Measurements from ENCODE around the gene CHD2. TPM values are rescaled to one million over a fixed set of nuclear protein-coding genes. Genes with fewer than 3 reads are reported as not detected.
A peak's percentile ranks its signal among the peaks of the same experiment; 100 is the strongest.
"Not testable (repeated sequence)": the region's sequence is repeated elsewhere in the genome, so short reads cannot be mapped to it uniquely, and the experiment has no call there.

CHD2 gene
- total and polyA plus RNA-seq, 8 donors, result 21.5 to 833 (median 131) TPM

DNA sequence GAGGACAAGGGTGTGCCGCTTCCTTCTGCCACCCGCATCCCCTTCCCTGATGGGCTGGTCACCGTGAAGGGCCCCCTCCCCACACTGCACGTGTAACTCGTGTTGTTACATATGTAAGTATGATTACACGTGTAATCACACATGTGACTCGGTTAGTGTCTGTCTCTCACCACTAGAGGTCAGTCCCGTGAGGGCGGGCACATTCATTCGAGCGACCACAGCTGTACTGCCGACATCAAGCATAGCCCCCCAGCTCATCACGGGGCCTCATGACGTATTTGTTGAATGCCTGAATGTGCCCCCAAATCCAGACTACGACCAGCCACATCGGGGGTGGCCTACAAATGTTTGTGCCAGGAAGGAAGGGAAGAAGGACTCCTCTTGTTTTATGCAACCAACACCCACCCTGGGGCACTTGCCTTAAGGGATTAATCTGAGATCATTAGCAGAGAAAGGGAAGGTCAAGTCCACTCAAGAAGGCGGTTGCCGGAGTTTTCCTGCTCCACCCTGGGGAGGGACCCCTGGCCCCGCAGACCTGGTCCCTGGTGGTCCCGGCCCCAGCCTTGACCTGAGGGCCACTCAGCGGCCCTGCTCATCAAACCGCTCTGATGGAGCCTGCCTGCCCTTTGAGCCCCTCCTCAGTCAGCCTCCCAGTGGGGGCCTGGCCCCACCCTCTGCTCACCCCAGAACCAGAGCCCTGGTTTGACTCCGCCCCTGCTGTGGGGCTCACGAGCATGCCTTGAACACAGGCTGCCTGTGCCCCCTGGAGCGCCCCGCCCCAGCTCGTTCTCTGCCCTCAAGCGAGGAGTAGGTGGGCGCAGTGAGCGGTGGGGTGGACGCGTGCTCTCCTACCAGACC, 136.1 kb downstream of the CHD2 start:
- no peak overlapping the region for H3K27ac ChIP-seq
- TF ChIP-seq EP300 (IDR thresholded peaks at IDR 0.05), result no peak
- TF ChIP-seq POLR2AphosphoS5 (IDR thresholded peaks at IDR 0.05), result no peak
- TF ChIP-seq, protein P1, sequence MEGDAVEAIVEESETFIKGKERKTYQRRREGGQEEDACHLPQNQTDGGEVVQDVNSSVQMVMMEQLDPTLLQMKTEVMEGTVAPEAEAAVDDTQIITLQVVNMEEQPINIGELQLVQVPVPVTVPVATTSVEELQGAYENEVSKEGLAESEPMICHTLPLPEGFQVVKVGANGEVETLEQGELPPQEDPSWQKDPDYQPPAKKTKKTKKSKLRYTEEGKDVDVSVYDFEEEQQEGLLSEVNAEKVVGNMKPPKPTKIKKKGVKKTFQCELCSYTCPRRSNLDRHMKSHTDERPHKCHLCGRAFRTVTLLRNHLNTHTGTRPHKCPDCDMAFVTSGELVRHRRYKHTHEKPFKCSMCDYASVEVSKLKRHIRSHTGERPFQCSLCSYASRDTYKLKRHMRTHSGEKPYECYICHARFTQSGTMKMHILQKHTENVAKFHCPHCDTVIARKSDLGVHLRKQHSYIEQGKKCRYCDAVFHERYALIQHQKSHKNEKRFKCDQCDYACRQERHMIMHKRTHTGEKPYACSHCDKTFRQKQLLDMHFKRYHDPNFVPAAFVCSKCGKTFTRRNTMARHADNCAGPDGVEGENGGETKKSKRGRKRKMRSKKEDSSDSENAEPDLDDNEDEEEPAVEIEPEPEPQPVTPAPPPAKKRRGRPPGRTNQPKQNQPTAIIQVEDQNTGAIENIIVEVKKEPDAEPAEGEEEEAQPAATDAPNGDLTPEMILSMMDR (IDR thresholded peaks at IDR 0.05), result peak in 5 of 7 experiments; percentile 25 to 53 (median 45)

DNA sequence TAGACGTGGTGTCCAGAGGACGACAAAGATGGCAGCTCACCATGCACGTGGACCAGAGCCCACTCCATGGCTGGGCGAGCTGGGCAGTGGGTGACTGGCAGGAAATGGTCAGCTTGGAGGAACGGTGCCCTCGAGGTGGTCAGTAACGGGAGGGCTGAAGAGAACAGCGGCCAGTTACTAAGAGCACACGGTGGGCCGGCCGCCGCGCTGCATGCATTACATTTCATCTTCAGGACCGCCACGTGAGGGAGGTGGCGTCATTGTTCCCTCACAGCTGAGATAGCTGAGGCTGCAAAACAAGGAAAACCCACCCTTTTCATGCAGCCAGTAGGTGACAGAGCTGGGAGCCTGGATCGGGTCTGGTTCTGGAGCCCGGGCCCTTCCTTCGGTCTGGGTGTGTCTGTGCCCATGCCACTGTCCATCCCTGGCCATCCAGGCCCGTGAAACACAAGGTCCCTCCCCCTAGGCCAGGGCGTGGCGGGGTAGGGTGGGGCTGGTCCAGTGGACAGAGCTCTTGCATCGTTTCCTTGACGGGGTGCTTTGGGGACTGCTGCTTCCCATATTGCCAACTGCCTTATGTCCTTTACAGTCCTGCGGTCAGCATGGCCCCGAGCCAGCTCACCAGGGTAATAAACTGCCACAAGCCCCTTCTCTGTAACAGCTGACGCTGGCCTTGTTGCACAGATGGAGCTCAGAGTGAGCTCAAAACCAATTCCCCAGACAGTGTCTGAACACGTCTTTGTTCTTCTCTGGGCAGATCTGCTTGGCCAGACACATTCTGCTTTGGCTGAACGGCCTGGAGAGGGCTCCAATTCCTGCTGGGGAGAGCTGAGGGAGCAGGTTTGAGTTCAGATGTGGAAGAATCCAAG, 137.1 kb downstream of the CHD2 start:
- peaks cover 0 to under 1% (median 0%) of the 10 kb centered on the region in 4 donors for H3K36me3 ChIP-seq
- 66 to 76% (median 75%) methylated on average over 29 of the region's 29 CpGs for WGBS, 5 donors
- H3K27ac ChIP-seq, result peak overlapping the region in 2 of 5 donors; percentile 10 to 51

More for the DNA sequence above, 136.1 kb downstream of the CHD2 start:
- Histone ChIP-seq H3K9me3 (no peaks in the 10 kb centered on the region), H3K27me3 (peaks cover 0 to 5% (median 0%) of the 10 kb centered on the region in 3 donors), H3K4me3 (no peak overlapping the region), H3K4me1 (peaks cover 4 to 31% (median 17%) of the 10 kb centered on the region in 4 donors), H3K36me3 (no peaks in the 10 kb centered on the region)
- intact Hi-C loops (cut with DNase I; ENCODE audit: low total_unique reads), result no loop called here
- WGBS, 5 donors, result 51 to 62% (median 57%) methylated on average over 32 of the region's 32 CpGs
- peak; percentile 51 to 75 for DNase-seq

DNA sequence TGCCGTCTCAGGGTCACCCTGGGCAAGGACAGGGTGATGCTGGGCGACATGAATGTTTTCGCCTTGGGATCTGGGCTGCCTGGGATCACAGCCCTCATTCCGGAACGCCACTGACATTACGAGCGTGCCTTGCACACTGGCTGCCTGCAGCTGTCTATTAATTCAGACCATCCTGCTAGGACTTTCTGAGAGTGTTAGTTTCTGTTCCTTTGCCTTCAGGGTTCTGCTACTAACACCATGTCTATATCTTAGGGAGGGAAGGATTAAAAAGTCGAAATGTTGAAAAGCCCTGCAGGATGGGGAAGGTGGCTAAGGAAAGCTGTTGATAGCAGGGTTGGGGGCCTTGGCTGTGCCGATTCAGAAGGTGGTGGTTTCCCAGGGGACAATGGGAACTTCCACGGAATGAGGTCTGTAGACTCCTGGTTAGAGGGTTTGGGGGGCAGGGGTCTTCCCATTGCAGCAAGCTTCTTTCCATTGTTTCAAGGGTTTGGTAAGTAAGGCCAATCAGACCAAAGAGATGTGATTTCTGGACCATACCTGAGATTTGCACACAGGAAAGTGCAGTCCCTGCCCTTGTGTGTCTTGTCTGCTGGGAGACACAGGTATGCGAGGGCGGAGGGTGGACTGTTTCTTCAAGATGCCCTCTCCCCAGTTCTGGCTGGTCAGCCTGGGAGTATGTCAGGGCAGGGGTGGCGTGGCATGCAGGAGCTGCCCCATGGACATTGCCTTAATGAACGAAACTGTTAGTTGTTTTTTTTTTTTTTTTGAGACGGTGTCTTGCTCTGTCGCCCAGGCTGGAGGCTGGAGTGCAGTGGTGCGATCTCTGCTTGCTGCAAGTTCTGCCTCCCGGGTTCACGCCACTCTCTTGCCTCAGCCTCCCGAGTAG, 137.9 kb downstream of the CHD2 start:
- H3K4me1 ChIP-seq, result peaks cover 4 to 31% (median 17%) of the 10 kb centered on the region in 4 donors

More for the DNA sequence above, 137.1 kb downstream of the CHD2 start:
- TF ChIP-seq EP300 (IDR thresholded peaks at IDR 0.05) (no peak), POLR2A (IDR thresholded peaks at IDR 0.05) (no peak)
- TF ChIP-seq, protein P1 (IDR thresholded peaks at IDR 0.05), result no peak
- Histone ChIP-seq H3K27me3 (peaks cover 0 to 5% (median 0%) of the 10 kb centered on the region in 3 donors), H3K9me3 (no peaks in the 10 kb centered on the region), H3K4me1 (peaks cover 4 to 31% (median 17%) of the 10 kb centered on the region in 4 donors), H3K4me3 (no peak overlapping the region)
- intact Hi-C loops (cut with DNase I; ENCODE audit: low total_unique reads), result no loop called here
- peak in 1 of 2 donors; percentile 79 for DNase-seq

DNA sequence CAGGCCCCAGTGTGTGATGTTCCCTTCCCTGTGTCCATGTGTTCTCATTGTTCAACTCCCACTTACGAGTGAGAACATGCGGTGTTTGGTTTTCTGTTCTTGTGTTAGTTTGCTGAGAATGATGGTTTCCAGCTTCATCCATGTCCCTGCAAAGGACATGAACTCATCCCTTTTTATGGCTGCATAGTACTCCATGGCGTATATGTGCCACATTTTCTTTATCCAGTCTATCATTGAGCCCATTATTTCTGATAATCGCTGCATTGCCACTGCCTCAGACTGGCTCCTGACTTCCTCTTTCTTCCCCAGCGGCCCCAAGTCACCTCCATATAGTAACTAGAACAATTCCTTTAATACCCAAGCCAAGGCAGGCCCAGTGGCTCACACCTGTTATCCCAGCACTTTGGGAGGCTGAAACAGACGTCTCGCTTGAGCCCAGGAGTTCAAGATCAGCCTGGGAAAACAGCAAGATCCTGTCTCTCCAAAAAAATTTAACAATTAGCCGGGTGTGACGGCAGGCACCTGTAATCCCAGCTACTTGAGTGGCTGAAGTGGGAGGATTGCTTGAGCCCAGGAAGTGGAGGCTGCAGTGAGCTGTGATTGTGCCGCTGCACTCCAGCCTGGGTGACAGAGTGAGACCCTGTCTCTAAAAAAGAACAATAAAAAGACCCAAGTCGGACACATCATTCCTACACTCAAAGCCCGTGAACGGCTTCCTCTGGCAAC, 139.6 kb downstream of the CHD2 start:
- H3K4me3 ChIP-seq; H3K9me3 ChIP-seq; DNase-seq; H3K27me3 ChIP-seq; H3K27ac ChIP-seq; intact Hi-C loops (cut with DNase I; ENCODE audit: low total_unique reads): not testable (repeated sequence)
- peaks cover 4 to 33% (median 19%) of the 10 kb centered on the region in 4 donors for H3K4me1 ChIP-seq
- 86 to 94% (median 88%) methylated on average over 12 to 13 of the region's 13 CpGs for WGBS, 5 donors
- peaks cover 7 to 26% (median 12%) of the 10 kb centered on the region in 4 donors for H3K36me3 ChIP-seq

More for the DNA sequence above, 137.9 kb downstream of the CHD2 start:
- 74 to 85% (median 77%) methylated on average over 20 of the region's 20 CpGs for WGBS, 5 donors
- Histone ChIP-seq H3K36me3 (peaks cover 0 to 9% (median 0%) of the 10 kb centered on the region in 4 donors), H3K9me3 (no peaks in the 10 kb centered on the region), H3K27me3 (peaks cover 0 to 5% (median 0%) of the 10 kb centered on the region in 3 donors), H3K27ac (peak overlapping the region in 2 of 5 donors; percentile 10 to 51), H3K4me3 (no peak overlapping the region)
- intact Hi-C loops (cut with DNase I; ENCODE audit: low total_unique reads), result no loop called here
- TF ChIP-seq, protein P1 (IDR thresholded peaks at IDR 0.05), result no peak
- TF ChIP-seq POLR2AphosphoS5 (IDR thresholded peaks at IDR 0.05) (no peak), EP300 (IDR thresholded peaks at IDR 0.05) (no peak), POLR2A (IDR thresholded peaks at IDR 0.05) (no peak)
- no peak for DNase-seq
